ENCODE measurements around the gene ARPC2. TPM values are rescaled to one million over a fixed set of nuclear protein-coding genes. Genes with fewer than 3 reads are reported as not detected.
"Not testable (repeated sequence)": the region's sequence is repeated elsewhere in the genome, so short reads cannot be mapped to it uniquely, and the experiment has no call there.

ARPC2 gene
- total RNA-seq, 1 donor from 2014 or later: 239 TPM

- DNase-seq (ENCODE audit: low spot score): no peak
Measured at GRCh38 chr2:218271487-218271797, 54.5 kb downstream of the ARPC2 start.

DNA sequence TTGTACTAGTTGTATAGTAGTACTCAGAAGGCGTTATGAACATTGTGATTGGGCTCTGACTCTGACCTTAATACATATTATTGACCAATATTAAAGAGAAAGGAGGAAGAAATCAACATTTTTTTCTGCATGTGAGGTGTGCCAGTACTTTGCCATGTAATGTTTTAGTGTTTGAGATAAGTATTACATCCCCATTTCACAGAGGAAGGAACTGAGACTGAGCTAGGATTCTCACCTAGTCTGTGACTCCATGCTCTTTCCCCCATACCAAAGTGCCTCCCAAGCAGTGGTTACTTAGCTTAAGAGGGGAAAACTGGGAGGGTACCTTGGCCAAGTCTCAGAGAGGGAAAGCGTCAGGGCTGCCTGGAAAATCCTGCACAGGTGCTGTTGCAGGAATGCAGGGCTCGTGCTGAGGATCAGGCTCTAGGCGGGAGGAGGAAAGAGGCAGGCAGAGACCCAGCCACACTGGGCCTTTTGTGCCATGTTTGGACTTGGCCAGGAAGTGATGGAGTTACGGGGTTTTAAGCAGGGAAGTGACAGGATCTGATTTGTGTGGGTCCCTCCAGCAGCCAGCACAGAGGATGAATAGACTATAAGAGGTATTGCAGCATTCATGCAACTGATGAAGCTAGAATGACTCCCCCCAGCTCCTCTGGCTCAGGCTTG is 55.0 kb downstream of the ARPC2 start:
- no peak for DNase-seq (ENCODE audit: low spot score)

- DNase-seq (ENCODE audit: low spot score): peak; percentile 90
Measured at GRCh38 chr2:218272531-218273212, 55.7 kb downstream of the ARPC2 start.

DNA sequence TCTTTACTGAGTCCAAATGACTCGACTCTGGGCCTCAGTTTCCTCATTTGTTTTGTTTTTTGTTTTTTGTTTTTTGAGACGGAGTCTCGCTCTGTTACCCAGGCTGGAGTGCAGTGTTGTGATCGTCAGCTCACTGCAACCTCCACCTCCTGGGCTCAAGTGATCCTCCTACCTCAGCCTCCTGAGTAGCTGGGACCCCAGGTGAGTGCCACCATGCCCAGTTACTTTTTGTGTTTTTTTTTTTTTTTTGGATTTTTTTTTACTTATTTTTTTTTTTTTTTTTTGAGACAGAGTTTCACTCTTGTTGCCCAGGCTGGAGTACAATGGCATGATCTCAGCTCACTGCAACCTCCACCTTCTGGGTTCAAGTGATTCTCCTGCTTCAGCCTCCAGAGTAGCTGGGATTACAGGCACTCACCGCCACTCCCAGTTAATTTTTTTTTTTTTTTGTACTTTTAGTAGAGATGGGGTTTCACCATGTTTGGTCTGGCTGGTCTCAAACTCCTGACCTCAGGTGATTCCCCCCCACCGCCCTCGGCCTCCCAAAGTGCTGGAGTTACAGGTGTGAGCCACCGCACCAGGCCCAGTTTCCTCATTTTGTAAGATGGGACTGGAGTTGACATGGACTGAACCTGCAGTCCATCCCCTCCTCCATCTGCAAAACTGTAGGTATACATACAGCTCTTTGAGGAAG is 56.4 kb downstream of the ARPC2 start:
- DNase-seq (ENCODE audit: low spot score): not testable (repeated sequence)

GRCh38 chr2:218273908-218274249 is 56.9 kb downstream of the ARPC2 start:
- DNase-seq (ENCODE audit: low spot score): no peak

DNA sequence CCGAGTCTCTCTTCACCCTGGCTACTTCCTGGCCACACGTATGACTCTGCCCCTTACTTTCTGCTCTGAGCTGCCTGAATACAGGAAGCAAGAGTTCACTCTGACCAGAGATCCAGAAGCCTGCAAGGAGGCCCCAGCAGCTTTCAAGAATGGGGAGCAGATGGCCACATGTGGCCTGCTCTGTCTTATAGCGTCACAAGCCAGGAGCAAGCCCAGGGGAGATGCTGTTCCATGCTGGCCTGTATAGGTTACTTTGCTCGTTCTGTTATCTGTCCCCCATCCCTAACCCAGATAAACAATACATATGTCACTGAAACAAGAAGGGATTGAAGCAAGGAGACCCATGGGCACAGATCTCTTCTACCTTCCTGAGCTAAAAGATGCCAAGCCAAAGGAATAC is 57.6 kb downstream of the ARPC2 start:
- DNase-seq (ENCODE audit: low spot score): no peak

GRCh38 chr2:218275371-218276072 is 58.5 kb downstream of the ARPC2 start:
- no peak for DNase-seq (ENCODE audit: low spot score)

DNA sequence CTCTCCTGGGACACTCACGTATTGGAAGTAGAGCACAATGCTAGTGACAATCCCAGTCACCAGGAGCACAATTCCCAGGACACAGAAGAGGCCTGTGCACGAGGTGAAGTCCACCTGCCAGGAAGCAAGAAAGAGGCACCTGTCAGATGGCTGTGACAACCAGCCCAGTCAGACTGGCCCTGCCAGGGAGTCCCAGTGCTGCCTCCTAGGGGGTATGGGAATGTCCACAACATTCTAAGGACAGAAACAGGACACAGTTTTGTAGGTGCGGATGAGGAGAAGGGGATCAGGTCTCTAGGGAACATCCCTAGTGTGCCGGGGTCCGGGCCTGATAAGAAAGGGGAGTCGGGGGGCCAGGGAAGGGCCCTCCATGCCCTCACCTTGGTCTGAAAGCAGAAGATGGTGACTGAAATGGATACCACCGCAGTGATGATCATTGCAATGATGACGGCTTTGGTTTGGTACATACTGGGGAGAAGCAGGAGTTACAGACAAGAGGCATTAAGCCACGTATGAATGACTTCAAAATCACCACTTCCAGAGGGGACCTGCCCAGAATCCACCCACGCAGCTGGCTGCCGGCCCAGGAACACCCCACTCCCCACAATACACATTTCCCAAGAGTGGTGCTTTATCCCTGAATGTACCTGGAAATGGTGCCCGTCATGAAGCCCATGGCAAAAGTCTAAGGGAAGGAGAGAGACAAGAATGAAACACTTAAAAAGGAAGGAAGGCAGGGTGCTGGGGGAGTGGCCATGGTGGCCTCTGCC is 60.2 kb downstream of the ARPC2 start:
- DNase-seq (ENCODE audit: low spot score): no peak

GRCh38 chr2:218277921-218278320 is 60.9 kb downstream of the ARPC2 start:
- no peak for DNase-seq (ENCODE audit: low spot score)

GRCh38 chr2:218278531-218279360 is 61.8 kb downstream of the ARPC2 start:
- no peak for DNase-seq (ENCODE audit: low spot score)

- no peak for DNase-seq (ENCODE audit: low spot score)
Measured at GRCh38 chr2:218280260-218280870, 63.4 kb downstream of the ARPC2 start.

DNA sequence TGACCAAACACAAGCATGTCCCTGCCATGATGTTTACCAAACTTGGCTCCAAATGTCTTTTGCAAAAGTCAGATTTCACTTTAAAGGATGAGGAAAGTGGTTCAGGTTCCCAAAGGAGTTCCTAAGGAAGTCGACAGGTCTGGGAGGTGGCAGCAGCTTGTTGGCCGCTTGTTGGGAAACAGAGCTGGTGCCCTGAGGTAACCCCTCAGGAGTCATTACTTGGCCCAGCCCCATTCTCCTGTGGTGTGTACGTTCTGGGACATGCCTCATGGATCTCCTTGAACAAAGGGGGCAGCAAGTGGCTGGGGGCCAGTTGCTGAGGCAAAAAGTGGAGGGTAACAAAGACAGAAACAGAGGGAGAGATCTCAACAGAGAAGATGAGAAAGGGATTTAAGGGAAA is 64.5 kb downstream of the ARPC2 start:
- DNase-seq (ENCODE audit: low spot score): no peak

GRCh38 chr2:218282173-218282991 is 65.4 kb downstream of the ARPC2 start:
- no peak for DNase-seq (ENCODE audit: low spot score)

GRCh38 chr2:218284106-218284811 is 67.3 kb downstream of the ARPC2 start:
- DNase-seq (ENCODE audit: low spot score): no peak

DNA sequence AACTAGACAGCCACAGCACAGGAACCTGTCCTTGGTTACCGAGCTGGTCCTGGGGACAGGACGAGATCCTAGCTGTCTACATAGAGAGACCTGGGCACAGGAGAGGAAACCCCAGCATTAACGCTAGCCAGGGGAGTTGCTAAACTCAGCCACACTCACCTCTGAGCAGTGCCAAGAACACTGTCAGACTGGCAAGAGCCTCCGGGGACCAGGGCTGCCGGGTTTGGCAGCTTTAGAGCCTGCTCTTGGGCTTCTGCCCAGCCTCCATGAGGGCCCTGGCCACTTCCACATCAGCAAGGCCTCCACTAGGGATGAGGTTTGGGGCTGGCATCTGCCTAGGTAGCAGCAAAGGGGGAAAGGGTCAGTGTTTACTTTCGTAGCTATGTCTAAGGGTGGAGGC is 68.6 kb downstream of the ARPC2 start:
- DNase-seq (ENCODE audit: low spot score): no peak

GRCh38 chr2:218286570-218287459 is 69.8 kb downstream of the ARPC2 start:
- peak; percentile 95 for DNase-seq (ENCODE audit: low spot score)

GRCh38 chr2:218289639-218290315 is 72.8 kb downstream of the ARPC2 start:
- DNase-seq (ENCODE audit: low spot score): no peak
